ENCODE results near the gene SLC47A1.
"Not testable (repeated sequence)": the region's sequence is repeated elsewhere in the genome, so short reads cannot be mapped to it uniquely, and the experiment has no call there.

The SLC47A1 gene

GRCh38 chr17:19551591-19552148 is 18.0 kb downstream of the SLC47A1 start:
- no peak for DNase-seq (ENCODE audit: low read depth)

GRCh38 chr17:19553036-19553435 is 19.4 kb downstream of the SLC47A1 start:
- no peak for DNase-seq (ENCODE audit: low read depth)

- no peak for DNase-seq (ENCODE audit: low read depth)
Measured at GRCh38 chr17:19554393-19554792, 20.7 kb downstream of the SLC47A1 start.

- no peak for DNase-seq (ENCODE audit: low read depth)
Measured at GRCh38 chr17:19555746-19556145, 22.1 kb downstream of the SLC47A1 start.

- DNase-seq (ENCODE audit: low read depth) = no peak
Measured at GRCh38 chr17:19558946-19559345, 25.3 kb downstream of the SLC47A1 start.

- DNase-seq (ENCODE audit: low read depth) = no peak
Measured at GRCh38 chr17:19561697-19562318, 28.2 kb downstream of the SLC47A1 start.

GRCh38 chr17:19565817-19566575 is 32.3 kb downstream of the SLC47A1 start:
- no peak for DNase-seq (ENCODE audit: low read depth)

- DNase-seq (ENCODE audit: low read depth) = no peak
Measured at GRCh38 chr17:19567216-19568015, 33.8 kb downstream of the SLC47A1 start.

- DNase-seq (ENCODE audit: low read depth) = no peak
Measured at GRCh38 chr17:19568016-19568350, 34.3 kb downstream of the SLC47A1 start.

GRCh38 chr17:19569785-19570543 is 36.3 kb downstream of the SLC47A1 start:
- DNase-seq (ENCODE audit: low read depth) = no peak

- DNase-seq (ENCODE audit: low read depth) = no peak
Measured at GRCh38 chr17:19570544-19571062, 36.9 kb downstream of the SLC47A1 start.

- no peak for DNase-seq (ENCODE audit: low read depth)
Measured at GRCh38 chr17:19573075-19573474, 39.4 kb downstream of the SLC47A1 start.

GRCh38 chr17:19574956-19575355 is 41.3 kb downstream of the SLC47A1 start:
- no peak for DNase-seq (ENCODE audit: low read depth)

- no peak for DNase-seq (ENCODE audit: low read depth)
Measured at GRCh38 chr17:19578545-19578944, 44.9 kb downstream of the SLC47A1 start.

- DNase-seq (ENCODE audit: low read depth) = no peak
Measured at GRCh38 chr17:19579192-19579761, 45.6 kb downstream of the SLC47A1 start.

- DNase-seq (ENCODE audit: low read depth) = no peak
Measured at GRCh38 chr17:19579867-19580565, 46.4 kb downstream of the SLC47A1 start.

- not testable (repeated sequence) for DNase-seq (ENCODE audit: low read depth)
Measured at GRCh38 chr17:19580566-19580920, 46.9 kb downstream of the SLC47A1 start.

GRCh38 chr17:19582152-19582551 is 48.5 kb downstream of the SLC47A1 start:
- not testable (repeated sequence) for DNase-seq (ENCODE audit: low read depth)

GRCh38 chr17:19583871-19584270 is 50.2 kb downstream of the SLC47A1 start:
- no peak for DNase-seq (ENCODE audit: low read depth)

GRCh38 chr17:19590451-19590850 is 56.8 kb downstream of the SLC47A1 start:
- DNase-seq (ENCODE audit: low read depth) = no peak

All from GM04503 (cell line).